Psoas muscle (tissue), 8 donors: ENCODE results near the gene IPO4. TPM values are rescaled to one million over a fixed set of nuclear protein-coding genes. Genes with fewer than 3 reads are reported as not detected.
A peak's percentile ranks its signal among the peaks of the same experiment; 100 is the strongest.

Source experiments
- ATAC-seq, 4 donors: fragments of 200-7000 bp; cut with Tn5 transposase; one replicate each; pipeline ENCODE4 v1.9.1; 2020; ENCODE audit warnings: moderate library complexity in 3 of 4, mild to moderate bottlenecking in 2 of 4
- DNase-seq, 2 donors: peaks; one replicate each; pipeline ENCODE4 v3.0.0-alpha.2; 2020
- H3K27ac ChIP-seq: fragments of 200-600 bp; one replicate; pipeline ENCODE4 v1.8.0; 2022
- H3K27me3 ChIP-seq, 3 donors: fragments of 200-600 bp in 1 of 3; one replicate each; pipeline versions ENCODE4 v1.6.1 to v1.8.0; 2013 to 2022; ENCODE audit warnings: low read length in 2 of 3, mild to moderate bottlenecking in 2 of 3, moderate library complexity in 1 of 3; ENCODE audit not compliant: insufficient read depth in 3 of 3
- H3K36me3 ChIP-seq, 2 donors: fragments of 200-600 bp in 1 of 2; one replicate each; pipeline versions ENCODE4 v1.6.1 to v1.8.0; 2013 to 2022; ENCODE audit warnings: low read depth in 1 of 2, mild to moderate bottlenecking in 1 of 2, moderate library complexity in 1 of 2; ENCODE audit not compliant: insufficient read depth in 1 of 2
- H3K4me1 ChIP-seq: fragments of 200-600 bp; one replicate; pipeline ENCODE4 v1.8.0; 2022
- H3K4me3 ChIP-seq: fragments of 200-600 bp; one replicate; pipeline ENCODE4 v1.8.0; 2022; ENCODE audit warnings: mild to moderate bottlenecking
- H3K9me3 ChIP-seq: fragments of 200-600 bp; one replicate; pipeline ENCODE4 v1.8.0; 2022
- CTCF ChIP-seq: fragments of 200-600 bp; IDR thresholded peaks from one replicate; pipeline ENCODE4 v1.8.0; 2022; ENCODE audit warnings: antibody characterized with exemption
- WGBS, 3 donors: extraction: QIAGEN DNeasy Blood & Tissue Kit; methylation state at CpG; one replicate each; pipeline versions ENCODE4 v1.1.6 to v1.1.7; 2013; 5-methylcytosine and 5-hydroxymethylcytosine counted together
- intact Hi-C, 2 donors: fragments of 100-400 bp; cut with DNase I; formaldehyde crosslinking; loops; one replicate each; pipeline versions ENCODE4 v1.11.0 to v1.14.2; 2022
- polyA plus RNA-seq, 3 donors: library from polyadenylated mRNA; stranded (reverse); fragments of 200-250 nt; gene quantifications; one replicate each; pipeline ENCODE4 v1.2.3, GENCODE V29; 2013
- total RNA-seq, 4 donors: library from RNA; stranded (reverse); fragmentation: NEBNext Ultra II Directional in 2 of 4; extraction: Animal tissue kit (Norgen Biotek cat#: 25700) in 2 of 4; gene quantifications; one replicate each; pipeline versions ENCODE4 v1.2.1 to v1.2.4, GENCODE V29; 2021 to 2023
- donor health status: healthy with polysubstance abuse.
- donor health status: DM: no; HTN: no; CAD: no; lungs with moderate emphysema.
- donor health status: Bipolar disorder and iron deficiency.
- donor health status: healthy.
- donor health status: DM: yes; HTN: yes; CAD: no.
- donor health status: DM: no; HTN: no; CAD: no.
- donor health status: DM: no; HTN: no; CAD: no.
- donor health status: DM: yes; HTN: yes; CAD: no.

The IPO4 gene
- total and polyA plus RNA-seq, 7 donors, result 28.8 to 99.7 (median 62.4) TPM

GRCh38 chr14:24176599-24176998, 12.0 kb downstream of the IPO4 start:
- peak in 1 of 2 donors; percentile 16 for DNase-seq
- no peaks in the 10 kb centered on the region for H3K9me3 ChIP-seq
- H3K4me3 ChIP-seq, result no peak overlapping the region
- 86 to 94% (median 90%) methylated on average over 5 of the region's 5 CpGs for WGBS, 3 donors
- peaks cover 0 to 14% (median 0%) of the 10 kb centered on the region in 3 donors for H3K27me3 ChIP-seq
- peaks cover 27% of the 10 kb centered on the region for H3K4me1 ChIP-seq
- peaks cover 0 to 52% of the 10 kb centered on the region in 2 donors for H3K36me3 ChIP-seq
- intact Hi-C loops, result no loop called here
- TF ChIP-seq CTCF, result no peak
- no peak overlapping the region for H3K27ac ChIP-seq
- ATAC-seq, result no peak

GRCh38 chr14:24172871-24173281, 15.7 kb downstream of the IPO4 start:
- Histone ChIP-seq H3K4me3 (no peak overlapping the region), H3K36me3 (peaks cover 0 to 16% of the 10 kb centered on the region in 2 donors)
- 41 to 47% (median 44%) methylated on average over 20 of the region's 20 CpGs for WGBS, 3 donors

GRCh38 chr14:24172261-24172860, 16.3 kb downstream of the IPO4 start:
- 20 to 27% (median 23%) methylated on average over 30 of the region's 30 CpGs for WGBS, 3 donors
- H3K4me3 ChIP-seq, result peak overlapping the region; percentile 40

More at GRCh38 chr14:24172871-24173281, 15.7 kb downstream of the IPO4 start:
- Histone ChIP-seq H3K27ac (no peak overlapping the region), H3K9me3 (no peaks in the 10 kb centered on the region), H3K27me3 (peaks cover 0 to 36% (median 0%) of the 10 kb centered on the region in 3 donors), H3K4me1 (peaks cover 11% of the 10 kb centered on the region)
- TF ChIP-seq CTCF, result no peak
- ATAC-seq, result peak; percentile 9 to 50 (median 34)
- DNase-seq, result peak in 1 of 2 donors; percentile 47
- intact Hi-C loops, result no loop called here

GRCh38 chr14:24171422-24172260, 17.0 kb downstream of the IPO4 start, which contains the start of gene REC8:
REC8 (plus strand) TSS chr14:24172080; CDS start chr14:24172553, 473 bp downstream.
- H3K4me1 ChIP-seq, result peaks cover 11% of the 10 kb centered on the region
- peak within 1 kb of the TSS; percentile 40 for H3K4me3 ChIP-seq
- no peaks in the 10 kb centered on the region for H3K9me3 ChIP-seq
- peaks cover 3 to 16% of the 10 kb centered on the region in 2 donors for H3K36me3 ChIP-seq
- H3K27me3 ChIP-seq, result peaks cover 0 to 36% (median 0%) of the 10 kb centered on the region in 3 donors
- ATAC-seq (peak; percentile 37 to 69 (median 65)), DNase-seq (peak; percentile 57 to 79)
- no peak for TF ChIP-seq CTCF
- no peak within 1 kb of the TSS for H3K27ac ChIP-seq
- intact Hi-C loops, result no loop called here
- WGBS, 3 donors, result 7 to 11% (median 11%) methylated on average over 62 to 63 of the region's 63 CpGs

More at GRCh38 chr14:24172261-24172860, 16.3 kb downstream of the IPO4 start:
- ATAC-seq, result peak; percentile 2 to 37 (median 22)
- no peaks in the 10 kb centered on the region for H3K9me3 ChIP-seq
- intact Hi-C loops, result no loop called here
- peaks cover 0 to 36% (median 0%) of the 10 kb centered on the region in 3 donors for H3K27me3 ChIP-seq
- peaks cover 0 to 16% of the 10 kb centered on the region in 2 donors for H3K36me3 ChIP-seq
- H3K27ac ChIP-seq, result no peak overlapping the region
- TF ChIP-seq CTCF, result no peak
- DNase-seq, result peak in 1 of 2 donors; percentile 46
- peaks cover 11% of the 10 kb centered on the region for H3K4me1 ChIP-seq
